Measurements from ENCODE around the gene CELF2.

Gene CELF2

DNA sequence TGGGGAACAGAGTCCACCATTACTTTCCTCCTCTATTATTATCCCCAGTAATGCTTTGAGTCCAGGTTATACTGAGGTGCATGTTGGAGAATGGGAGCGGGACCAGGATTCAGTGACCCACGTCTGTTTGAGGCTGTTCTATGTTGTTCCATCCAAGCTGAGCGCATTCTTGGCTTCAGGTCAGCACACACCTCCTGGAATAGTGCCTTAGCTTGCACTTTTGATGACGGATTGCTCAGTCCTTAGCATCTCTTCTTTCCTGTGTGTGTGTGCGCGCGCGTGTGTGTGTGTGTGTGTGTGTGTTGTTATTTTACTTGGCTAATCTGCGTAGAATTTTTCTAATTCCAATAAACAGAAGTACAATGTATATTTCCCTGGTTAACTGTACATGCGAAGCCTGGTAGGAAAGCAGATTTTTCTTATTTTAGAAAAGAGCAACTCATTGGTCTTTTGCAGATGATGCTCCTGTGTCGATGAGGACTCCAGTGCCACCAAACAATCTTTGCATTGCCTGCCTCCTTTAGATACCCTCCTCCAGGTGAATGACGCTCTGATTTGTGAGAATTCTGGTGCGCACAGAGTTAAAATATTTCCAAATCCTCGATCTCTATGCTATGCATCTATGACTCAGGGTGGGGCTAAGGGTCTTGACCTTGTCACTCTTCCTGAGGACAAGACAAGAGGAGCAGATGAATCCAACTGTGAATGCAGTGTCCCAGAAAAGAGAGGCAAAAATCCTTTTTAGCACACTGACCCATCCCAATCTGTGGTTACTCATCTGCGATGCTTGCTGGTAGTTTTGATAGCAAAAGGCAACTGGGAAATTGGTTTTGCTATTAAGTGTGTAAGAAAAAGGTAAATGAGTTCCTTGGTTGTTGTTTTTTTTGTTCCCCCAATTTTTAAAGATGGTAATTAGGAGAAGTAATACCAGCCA, 13.3 kb upstream of the CELF2 start:
- DNase-seq (ENCODE audit: low spot score), result no peak

DNA sequence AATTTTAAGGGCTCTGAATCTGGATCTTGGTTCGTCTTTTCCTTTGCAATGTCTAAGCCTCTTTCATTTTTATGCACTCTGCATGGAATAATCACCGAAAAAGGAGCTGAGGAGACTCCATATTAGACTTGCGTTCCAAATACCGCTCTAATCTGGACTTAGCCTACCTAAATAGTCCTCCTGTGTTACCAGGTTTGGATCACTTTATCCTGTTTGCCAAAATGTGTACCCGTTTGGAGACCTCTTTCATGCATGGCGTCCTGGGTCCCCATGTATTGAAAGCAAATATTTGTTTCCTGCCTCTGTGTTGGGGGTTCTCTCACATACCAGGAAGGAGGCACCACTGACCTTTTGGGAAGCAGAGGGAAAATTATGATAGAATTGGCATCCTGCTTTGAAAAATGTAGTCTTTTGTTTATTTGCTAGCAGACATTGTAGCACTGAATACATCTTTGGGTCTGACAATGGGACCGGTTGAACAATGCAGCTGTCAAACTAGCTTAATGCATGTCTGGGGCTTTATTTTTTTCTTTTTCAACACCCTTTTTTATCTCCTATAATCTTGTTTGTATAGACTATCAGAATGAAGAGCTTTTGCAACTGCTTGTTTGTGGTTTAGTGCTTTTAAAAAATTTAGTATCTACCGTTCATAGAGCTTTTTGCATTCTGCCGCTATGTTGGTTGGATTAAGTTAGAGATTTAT, 11.8 kb upstream of the CELF2 start:
- DNase-seq (ENCODE audit: low spot score), result no peak

DNA sequence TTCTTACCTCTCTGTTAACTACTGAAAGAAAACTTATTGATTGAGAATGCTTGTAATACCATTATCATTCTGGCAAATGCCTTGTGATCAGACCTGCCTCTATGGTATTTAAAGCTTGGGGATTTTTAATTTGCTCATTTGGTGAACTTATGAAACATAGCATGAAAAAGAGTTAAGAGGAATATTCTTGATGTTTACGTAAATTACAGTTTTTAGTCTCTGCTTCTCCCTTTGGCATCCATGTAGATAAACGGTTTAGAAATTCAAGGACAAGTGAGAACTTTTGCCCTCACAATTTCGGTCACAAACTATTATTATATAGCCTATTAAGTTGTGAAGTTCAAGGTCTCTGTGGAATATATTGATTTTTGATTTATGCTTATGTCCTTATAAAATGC, 11.2 kb upstream of the CELF2 start:
- no peak for DNase-seq (ENCODE audit: low spot score)

DNA sequence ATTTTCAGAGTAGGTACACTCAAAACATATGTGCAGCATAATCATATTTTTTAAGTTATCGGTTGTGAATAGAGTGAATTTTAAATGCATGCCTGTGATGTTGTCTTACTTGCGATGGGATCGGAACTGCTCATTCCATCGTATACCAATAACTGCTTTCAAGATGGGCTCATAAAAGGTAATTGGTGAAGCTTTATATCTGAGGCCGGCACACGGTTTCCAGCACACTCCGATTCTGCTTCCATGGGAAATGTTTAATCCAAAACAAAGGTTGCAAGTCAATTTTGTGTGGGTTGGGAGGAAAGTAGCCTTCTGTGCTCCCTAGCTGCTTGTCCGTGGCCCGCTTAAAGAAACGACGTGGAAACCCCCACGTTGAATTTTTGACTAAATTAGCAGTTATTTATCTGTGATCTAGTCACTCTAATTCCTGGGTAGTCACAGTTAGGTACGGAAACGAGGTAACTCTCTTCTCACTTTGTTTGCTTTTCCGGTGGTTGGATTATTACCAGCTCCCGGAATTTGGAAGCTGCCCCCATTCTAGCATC, 10.1 kb upstream of the CELF2 start:
- DNase-seq (ENCODE audit: low spot score), result no peak

DNA sequence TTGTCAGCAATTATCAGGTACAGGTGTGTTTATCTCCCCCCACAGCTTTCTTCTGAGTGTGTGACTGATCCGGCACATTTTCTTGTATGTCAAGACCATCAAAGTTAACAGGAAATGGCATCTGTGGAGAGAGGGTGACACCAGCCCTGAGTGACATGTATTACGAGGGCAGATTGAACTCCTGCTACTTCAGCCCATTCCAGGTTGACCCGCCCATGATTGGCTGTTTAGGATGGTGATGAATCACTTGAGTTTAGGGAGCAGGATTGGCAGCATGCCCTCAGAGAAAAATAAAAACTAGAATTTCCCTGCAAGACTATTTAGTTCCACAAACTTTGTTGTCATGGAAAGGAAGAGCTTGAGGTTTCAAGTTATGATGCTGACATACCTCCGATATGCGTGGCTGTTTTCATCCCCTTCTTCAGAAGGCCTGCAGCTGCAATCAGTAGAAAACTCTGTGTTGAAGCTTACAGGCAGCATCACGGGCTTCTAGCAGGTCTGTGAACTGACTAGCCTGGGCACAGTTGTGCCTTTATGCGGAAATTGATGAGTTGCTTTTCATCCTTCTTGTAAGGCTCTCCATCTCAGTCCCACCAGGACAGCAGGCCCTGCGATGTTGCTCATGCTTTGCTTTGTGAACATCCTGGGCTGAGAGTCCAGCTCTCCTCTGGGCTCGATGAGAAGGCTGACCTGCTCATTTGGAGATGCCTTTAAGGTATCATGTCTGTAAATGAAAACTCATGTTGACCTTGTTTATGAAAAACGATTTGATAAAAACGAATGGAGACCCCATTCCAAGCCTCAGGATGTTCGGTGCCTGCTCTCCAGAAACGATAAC, 8.0 kb upstream of the CELF2 start:
- no peak for DNase-seq (ENCODE audit: low spot score)

DNA sequence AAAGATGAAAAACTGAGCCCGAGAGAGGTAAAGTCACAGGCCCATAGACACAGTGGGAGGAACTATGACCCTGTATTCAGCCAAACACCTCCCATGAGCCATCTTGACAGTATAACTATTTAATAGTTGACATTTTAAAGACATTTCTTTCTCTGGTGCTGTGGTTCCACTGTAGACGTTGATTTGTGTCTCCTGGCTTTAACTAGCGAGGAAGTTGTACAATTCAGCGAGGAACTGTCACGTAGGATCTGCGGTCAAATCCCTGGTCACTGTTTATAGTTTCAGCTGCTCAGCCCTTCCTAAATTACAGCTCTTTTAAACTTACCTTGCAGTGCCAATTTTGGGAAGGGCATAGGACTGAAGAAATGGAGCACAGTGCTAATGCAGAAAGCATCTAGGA, 7.1 kb upstream of the CELF2 start:
- DNase-seq (ENCODE audit: low spot score), result no peak

DNA sequence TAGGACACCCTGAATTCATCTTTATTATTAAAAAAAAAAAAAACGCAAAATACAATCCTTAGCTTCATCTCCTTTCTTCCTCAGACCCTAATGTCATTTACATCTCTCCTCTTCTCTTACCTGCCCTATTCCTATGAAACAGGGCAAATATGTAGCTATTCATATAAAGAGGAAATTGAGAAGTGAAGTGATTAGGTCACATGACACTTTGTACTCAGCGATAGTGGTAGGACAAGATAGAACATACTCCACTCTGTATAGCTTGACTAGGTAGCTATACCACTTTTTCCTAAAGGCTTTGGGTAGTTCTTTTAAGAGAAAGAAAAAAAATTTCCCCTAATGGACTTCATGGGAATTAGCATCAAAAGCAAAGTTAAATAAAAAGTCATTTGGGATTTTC, 6.2 kb upstream of the CELF2 start:
- DNase-seq (ENCODE audit: low spot score), result no peak

DNA sequence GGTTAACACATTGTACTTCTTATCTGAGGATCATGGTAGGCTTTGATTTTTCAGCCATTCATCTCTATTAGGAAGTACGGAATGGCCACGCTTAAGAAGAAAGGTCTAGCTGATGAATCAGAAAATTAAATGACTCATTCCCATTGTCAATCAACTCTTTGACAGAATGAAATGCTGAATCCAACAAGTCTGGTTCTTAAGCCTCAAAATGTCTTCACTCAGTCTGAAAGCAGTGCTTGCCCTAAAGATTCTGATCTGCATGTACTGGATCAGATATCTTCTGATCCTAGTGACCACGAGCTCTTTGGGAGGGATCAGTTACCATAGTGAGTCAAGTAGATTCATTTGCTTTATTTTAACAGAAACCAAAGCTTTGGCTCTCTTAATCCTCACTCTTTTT, 5.7 kb upstream of the CELF2 start:
- DNase-seq (ENCODE audit: low spot score), result no peak

DNA sequence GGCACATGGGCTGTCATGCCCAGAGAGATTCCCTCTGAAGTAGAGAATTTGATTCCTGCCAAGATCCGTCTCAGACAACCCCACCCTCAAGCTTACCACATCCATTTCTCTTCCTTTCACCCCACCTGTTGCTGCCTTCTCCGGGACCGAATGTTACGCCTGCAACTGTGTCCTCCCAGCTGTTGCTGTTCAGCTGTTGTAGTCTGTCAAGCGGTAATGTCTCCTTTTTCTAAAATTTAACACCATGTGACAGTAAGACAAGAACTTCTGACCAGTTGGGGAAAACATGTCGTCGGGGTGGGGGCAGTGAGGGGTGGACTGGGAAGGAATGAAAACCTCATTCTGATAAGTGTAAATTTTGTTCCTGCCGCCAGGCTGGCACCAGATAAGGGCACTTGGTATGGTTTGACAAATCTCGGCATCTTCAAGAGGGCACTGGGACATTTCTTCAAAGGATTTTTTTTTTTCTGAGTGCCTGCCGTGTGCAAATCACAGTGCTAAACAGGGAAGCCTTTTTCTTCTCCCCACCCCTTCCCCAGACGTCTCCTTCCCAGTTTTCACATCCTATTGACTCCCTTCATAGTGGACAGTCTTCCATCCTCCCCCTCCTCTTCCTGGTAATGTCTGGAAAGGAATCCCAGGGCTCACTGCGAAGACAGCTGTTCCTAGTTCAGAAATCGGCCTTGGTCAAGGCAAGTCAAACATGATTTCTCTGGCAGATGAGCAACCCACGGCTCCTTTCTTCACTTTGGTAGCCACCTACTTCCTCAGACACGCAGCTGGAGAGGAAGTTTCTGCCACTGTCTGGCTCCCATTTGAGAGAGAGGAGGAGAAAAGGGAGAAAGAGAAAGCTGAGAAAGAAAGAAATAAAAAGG, 5.0 kb upstream of the CELF2 start:
- DNase-seq (ENCODE audit: low spot score), result no peak

DNA sequence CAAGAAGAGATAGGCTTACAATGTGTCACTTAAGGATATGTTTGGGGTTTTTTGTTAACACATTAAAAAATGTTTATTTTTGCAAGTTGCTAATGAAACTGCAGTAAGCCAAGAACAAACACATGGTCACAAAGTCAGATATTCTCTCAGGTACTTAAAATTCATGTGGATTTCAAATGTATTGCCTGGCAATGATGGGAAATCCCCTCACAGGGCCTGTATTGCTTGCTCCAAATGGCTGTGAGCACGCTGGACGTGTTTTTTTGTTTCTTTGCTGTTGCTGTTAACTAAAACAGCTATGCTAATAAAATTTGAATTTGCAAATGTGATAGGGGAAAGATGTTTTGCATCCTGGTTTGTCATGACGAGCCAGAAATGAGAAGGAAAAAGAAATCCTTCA, 3.8 kb upstream of the CELF2 start:
- DNase-seq (ENCODE audit: low spot score), result no peak

DNA sequence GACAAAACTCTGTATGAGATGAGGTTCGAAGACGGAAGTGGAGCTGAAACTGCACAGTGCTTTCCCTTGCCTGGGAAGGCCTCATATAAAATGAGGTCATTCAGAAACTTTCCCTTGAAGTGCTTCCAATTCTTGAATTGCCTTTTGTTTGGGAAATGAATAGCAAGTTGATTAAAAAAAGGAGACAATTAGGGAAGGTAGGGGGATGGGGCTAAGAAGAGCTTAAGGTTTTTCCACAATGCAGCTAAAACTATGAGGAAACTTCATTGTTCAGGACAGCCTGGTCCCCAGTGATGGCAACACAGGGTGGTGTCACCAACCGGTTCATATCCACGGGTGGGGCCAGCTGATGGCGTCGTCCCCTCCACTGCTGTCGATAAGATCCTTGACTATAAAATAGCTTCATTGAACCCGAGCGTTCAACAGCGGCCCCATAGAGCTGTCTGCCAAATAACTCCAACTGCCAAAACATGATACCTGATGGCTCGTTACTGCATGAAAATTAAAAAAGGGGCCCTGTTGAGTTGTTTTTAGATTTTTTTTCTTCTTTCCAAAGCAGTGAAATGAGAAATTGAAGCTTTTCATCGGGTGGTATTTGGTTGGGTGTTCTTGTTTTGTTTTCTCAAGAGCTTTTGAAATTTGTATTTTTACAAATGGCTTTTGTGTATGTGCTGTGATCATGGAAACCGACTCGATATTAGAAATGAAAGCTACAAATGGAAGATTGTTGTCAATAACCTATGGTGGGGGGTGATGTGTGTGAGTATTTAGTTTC, 2.8 kb upstream of the CELF2 start:
- no peak for DNase-seq (ENCODE audit: low spot score)

DNA sequence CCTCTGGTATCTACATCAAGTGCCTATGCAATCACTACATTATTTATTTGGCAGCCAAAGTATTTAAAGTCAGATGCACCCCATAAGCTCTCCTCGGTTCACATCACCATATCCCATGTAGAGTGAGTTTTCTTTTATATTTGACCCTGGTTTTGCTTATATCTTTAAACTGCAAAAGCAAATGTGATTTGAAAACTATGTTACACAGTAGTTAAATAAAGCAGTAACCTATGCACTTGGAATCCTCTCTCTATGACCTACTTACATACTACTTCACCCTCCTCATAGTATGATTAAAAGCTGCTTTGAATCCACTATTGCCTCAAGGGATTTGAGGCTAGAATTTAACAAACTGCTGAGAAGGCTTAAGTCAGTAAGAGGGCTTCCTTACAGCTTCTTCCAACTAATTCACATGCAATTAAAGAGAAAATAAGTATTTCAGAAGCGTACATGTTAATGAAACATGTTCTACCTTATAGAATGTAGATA, 2.2 kb upstream of the CELF2 start:
- no peak for DNase-seq (ENCODE audit: low spot score)

DNA sequence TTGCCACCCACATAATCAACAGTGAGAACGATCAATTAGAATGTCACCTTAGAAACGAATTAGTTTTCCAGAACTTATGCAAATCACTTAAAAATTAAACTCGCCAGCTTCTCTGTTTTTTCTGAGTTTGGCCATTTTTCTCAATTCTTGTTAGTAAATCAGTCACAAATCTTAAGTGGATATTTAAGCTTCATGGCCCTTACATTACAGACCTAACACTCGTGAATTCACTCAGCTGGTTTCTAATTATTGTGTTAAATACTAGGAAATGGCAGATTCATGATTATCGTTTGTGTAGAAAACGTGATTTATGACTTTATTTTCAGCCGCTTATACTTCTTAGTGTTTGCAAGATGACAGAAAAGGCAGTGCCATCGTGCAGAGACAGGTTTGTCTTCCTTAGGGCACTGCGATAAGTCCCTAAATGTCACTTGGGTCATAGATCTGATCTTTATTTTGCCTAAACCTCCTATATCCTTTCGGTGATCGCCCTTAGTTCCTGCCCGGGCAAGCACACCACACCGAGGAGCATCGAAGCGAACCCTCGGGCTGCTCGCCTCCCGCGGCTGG, 587 bp upstream of the CELF2 start:
- DNase-seq (ENCODE audit: low spot score), result no peak

DNA sequence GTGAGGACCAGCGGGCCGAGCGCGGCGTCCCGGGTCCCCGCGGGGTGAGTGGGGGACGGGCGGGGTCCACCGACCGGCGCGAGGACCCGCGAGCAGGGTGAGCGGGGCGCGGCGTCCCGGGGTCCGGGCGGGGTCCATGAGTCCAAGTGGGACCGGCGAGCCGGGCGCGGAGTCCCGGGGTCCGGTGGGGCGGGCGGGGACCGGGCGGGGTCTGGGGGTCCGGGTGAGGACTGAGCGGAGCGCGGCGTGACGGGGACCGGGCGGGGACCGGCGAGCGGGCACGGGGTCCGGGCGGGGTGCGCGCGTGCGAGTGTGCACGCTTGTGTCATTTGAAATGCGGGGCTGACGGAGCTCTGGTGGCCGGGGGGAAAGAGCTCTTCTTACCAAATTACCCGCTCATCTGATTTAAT, 765 bp downstream of the CELF2 start:
- DNase-seq (ENCODE audit: low spot score), result no peak

DNA sequence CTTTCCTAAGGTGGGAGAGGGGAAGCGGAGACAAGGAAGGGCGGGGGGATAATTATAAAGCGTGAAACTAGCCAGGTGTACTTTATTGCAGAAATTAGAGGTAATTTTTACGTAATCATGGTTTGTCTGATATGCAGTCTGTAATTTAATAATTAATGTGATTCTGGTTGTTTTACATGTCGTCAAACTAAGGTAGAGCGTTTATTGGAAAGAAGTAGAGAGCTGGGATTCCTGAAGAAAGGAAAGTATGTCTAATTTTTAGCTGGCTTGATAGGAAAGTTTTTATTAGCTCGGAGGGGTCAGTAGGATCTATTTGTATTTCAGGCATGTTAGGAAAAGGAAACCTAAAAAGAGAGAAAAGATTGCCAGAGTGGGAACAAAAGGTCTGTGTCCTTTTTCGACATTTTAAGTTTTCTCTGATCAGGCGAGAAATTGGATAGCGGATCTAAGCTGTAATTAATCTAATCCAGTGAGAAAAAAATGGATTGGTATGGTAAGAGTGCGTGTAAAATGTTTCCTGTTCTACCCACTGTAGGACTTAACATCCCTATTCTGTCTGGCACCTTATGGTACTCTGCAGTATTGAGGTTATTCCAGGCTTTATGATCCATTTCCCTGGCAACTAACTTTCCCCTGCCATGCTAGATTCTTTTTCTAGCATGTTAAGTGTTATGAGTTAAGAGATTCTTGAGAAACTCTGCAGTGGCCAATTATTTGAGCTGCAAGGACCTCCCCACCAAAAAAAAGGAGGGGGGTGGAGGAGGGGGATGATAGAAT, 1.4 kb downstream of the CELF2 start:
- DNase-seq (ENCODE audit: low spot score), result no peak

DNA sequence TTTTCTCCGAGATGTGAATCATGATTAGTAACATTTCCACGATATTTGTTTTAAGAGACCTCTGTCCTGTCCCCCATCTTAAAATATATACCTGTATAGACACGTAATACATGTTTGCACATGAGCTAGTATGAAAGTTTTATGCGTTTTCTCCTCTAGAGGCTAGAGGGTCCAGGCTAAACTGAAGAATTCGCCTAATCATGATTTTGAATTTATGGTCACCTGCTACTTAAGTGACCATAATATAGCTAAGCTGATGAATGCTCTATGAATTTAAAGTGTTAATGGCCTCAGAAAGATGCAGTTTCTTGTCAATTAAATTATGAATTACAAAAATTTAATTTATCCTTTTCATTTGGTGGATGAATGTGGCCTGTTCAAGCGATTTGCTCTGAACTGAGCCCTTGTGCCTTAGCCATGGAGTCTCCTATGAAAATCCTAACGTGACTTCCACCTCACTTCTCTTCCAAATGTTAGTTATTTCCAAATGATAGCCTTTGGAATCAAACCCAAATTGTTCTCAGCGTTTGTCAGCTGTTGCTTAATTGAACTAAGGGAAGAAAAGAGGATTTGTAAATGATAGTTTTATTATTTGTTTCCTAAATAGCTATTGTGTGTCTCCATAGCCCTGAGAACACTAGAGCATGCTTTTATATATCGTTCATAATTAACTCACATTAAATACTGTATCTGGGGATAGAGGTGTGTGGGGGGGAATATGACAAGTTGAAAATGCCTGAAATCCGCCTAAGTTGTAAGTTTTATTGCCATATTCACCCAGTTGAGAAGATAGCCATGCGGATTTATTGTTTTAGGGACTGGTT, 2.3 kb downstream of the CELF2 start:
- DNase-seq (ENCODE audit: low spot score), result no peak

DNA sequence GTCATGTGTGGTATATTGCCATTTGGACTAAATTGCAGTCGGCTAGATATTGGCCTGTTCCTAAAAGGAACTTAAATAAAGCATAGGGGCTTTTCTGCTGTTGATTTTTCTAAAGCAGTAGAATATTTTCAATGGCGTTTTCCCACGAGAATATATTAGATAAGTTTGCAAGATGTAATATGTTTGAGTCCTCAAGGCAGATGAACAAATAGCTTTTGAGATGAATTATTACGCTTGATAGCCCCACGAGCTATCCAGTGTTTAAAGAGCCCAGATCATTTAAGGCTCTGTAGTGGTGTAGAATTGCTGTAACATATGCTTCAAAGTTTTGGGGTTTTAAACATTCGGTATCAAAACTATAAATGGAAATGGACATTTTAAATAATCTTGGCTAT, 2.9 kb downstream of the CELF2 start:
- DNase-seq (ENCODE audit: low spot score), result no peak

DNA sequence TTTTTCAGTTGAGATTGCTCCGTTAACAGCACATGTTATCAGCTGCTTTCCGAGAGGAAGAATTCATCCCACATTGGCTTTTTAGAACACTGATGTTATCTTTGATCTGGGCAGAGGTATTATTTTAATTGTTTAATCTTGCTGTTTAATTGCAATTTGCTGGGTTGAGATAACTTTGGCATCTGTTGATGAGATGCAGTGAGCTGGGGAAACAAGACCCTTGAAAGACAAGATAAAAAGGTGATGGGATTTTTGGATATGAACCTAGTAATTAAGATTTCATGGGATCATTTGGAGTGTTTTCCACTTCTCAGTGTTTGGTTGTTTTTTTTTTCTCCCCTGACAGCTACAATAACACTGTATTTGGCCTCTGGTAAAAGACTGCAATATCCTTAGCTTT, 4.5 kb downstream of the CELF2 start:
- no peak for DNase-seq (ENCODE audit: low spot score)

Data from globus pallidus (tissue), 1 donor.